22Rv1 (cell line): ENCODE data around the gene FAM177A1.
"Not testable (repeated sequence)": the region's sequence is repeated elsewhere in the genome, so short reads cannot be mapped to it uniquely, and the experiment has no call there.

ENCODE experiments used
- H3K27ac ChIP-seq: fragments of 450-650 bp; 2 replicates; pipeline ENCODE4 v1.5.1; 2017
- CTCF ChIP-seq: fragments of 450-650 bp; IDR thresholded peaks from 2 replicates; pipeline ENCODE4 v1.5.1; 2017; ENCODE audit warnings: mild to moderate bottlenecking
- ZFX ChIP-seq: fragments of 450-650 bp; IDR thresholded peaks from 2 replicates; pipeline ENCODE4 v1.6.1; 2017; ENCODE audit warnings: antibody characterized with exemption, borderline replicate concordance

The FAM177A1 gene

GRCh38 chr14:35028435-35028834 lies 17.6 kb upstream of the FAM177A1 start:
- no peak for TF ChIP-seq ZFX
- TF ChIP-seq CTCF, result no peak
- no peak overlapping the region for H3K27ac ChIP-seq

GRCh38 chr14:35032562-35032961 lies 13.5 kb upstream of the FAM177A1 start:
- TF ChIP-seq ZFX (no peak), CTCF (no peak)
- no peak overlapping the region for H3K27ac ChIP-seq

GRCh38 chr14:35034440-35034833 lies 11.6 kb upstream of the FAM177A1 start:
- TF ChIP-seq ZFX, result no peak
- no peak for TF ChIP-seq CTCF
- H3K27ac ChIP-seq, result no peak overlapping the region

- not testable (repeated sequence) for H3K27ac ChIP-seq
Measured at GRCh38 chr14:35034944-35035554, 11.0 kb upstream of the FAM177A1 start.

- H3K27ac ChIP-seq, result not testable (repeated sequence)
Measured at GRCh38 chr14:35038312-35038711, 7.8 kb upstream of the FAM177A1 start.

GRCh38 chr14:35042632-35043031 lies 3.4 kb upstream of the FAM177A1 start:
- H3K27ac ChIP-seq, result no peak overlapping the region
- TF ChIP-seq CTCF, result no peak
- TF ChIP-seq ZFX, result no peak

GRCh38 chr14:35043046-35043445 lies 3.0 kb upstream of the FAM177A1 start:
- TF ChIP-seq ZFX, result no peak
- no peak for TF ChIP-seq CTCF
- H3K27ac ChIP-seq, result no peak overlapping the region

GRCh38 chr14:35044939-35045797 lies 904 bp upstream of the FAM177A1 start:
- H3K27ac ChIP-seq, result peak overlapping the region; percentile 81

More at GRCh38 chr14:35044939-35045797, 904 bp upstream of the FAM177A1 start:
- no peak for TF ChIP-seq CTCF
- no peak for TF ChIP-seq ZFX
